GM19043 (cell line): ENCODE measurements around the gene UBLCP1.
"Not testable (repeated sequence)": the region's sequence is repeated elsewhere in the genome, so short reads cannot be mapped to it uniquely, and the experiment has no call there.

ENCODE experiments used
- ATAC-seq: cut with Tn5 transposase; IDR thresholded peaks from one replicate; pipeline ENCODE4 v1.9.1; 2021; ENCODE audit warnings: low read depth; ENCODE audit not compliant: unreplicated experiment

UBLCP1 gene, protein sequence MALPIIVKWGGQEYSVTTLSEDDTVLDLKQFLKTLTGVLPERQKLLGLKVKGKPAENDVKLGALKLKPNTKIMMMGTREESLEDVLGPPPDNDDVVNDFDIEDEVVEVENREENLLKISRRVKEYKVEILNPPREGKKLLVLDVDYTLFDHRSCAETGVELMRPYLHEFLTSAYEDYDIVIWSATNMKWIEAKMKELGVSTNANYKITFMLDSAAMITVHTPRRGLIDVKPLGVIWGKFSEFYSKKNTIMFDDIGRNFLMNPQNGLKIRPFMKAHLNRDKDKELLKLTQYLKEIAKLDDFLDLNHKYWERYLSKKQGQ

GRCh38 chr5:159262859-159263568 lies at the start of gene UBLCP1:
UBLCP1 (plus strand) TSS chr5:159263290; CDS start chr5:159268916, 5,626 bp downstream.
- peak; percentile 88 for ATAC-seq

DNA sequence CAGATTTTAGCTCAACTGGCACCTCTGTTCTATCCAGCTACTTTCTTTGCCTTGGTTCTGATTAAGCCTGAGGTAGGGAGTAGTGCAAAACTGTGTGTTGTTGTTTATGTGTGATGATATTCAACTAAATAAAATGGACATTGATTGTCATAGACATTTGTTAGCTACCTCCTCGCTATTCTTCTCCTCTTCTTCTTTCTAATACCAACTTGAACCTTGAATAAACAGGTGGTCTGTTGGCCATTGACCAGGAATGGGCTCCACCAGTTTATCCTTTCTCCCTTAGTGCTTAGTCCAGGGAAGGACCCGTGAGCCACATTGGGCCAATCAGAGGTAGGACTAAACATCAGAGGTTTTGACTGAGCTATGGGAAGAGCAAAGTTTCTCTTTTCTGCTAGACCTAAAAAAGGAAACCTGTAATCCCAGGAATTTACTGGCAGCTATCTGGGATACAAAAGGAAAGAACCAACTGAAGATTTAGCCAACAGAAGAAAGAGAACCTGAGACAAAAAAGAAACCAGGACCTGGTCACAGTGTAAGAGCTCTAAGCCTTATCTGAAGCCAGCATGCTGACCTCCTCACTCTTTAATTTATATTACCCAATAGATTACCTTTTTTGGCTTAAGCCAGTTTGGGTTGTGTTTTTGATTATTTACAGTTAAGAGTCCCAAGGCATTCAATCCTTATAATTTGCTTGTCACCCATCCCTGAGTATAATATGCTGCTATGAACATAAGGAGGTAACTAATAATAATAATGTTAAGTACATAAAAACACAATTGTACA lies 48.4 kb upstream of the UBLCP1 start:
- ATAC-seq, result no peak

- ATAC-seq, result no peak
Measured at GRCh38 chr5:159215886-159216285, 47.2 kb upstream of the UBLCP1 start.

DNA sequence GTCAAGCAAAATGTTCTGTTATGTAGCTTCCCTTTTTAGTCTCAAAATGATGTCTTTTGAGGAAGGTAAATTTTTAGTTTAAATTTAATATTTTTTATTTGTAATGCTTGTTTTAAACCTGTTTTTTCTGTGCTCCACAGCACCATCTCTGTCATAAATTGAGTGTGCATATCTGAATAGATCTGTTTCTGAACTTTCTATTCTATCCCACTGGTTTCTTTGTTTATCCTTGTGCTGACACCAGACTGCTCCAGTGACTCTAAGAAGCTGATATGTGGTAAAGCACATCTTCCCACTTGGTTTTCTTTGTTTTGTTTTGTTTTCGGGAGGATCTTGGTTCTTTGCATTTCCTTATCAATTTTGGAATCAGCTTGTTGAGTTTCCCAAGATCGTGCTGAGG lies 46.6 kb upstream of the UBLCP1 start:
- ATAC-seq, result no peak

DNA sequence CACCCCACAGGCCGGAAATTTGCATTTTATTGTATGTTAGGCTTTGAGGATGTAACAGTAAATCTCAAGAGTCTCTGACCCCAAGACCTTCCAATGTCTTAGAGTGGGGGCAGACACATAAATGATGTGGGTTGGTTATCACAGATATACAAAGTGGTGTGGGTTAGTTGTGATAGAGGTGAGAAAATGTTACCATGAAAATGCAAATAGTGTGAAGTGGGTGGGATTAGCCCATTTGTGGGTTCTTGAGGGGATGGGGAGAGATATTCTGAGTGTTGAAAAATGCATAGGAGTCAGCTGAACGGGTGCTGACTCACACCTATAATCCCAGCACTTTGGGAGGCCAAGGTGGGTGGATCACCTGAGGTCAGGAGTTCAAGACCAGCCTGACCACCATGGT lies 45.9 kb upstream of the UBLCP1 start:
- no peak for ATAC-seq

GRCh38 chr5:159218595-159219023 lies 44.5 kb upstream of the UBLCP1 start:
- ATAC-seq, result no peak

- no peak for ATAC-seq
Measured at GRCh38 chr5:159220206-159220605, 42.9 kb upstream of the UBLCP1 start.

- ATAC-seq, result no peak
Measured at GRCh38 chr5:159223469-159223868, 39.6 kb upstream of the UBLCP1 start.

DNA sequence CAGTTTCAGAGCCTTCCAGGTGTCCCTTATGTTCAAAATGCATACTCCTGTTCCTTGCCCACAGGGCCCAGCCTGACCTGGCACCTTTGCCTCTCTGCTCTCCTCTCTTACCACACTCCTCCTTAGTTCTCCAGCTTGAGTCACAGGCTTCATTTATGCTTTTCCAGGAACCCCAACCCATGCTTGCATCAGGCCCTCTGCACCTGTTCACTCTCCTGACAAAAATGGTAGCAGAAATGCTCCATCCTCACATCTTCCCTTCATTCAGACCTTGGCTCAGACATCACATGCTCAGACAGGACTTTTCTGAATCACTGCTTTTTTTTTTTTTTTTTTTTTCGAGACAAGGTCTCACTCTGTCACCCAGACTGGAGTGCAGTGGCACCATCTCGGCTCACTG lies 38.6 kb upstream of the UBLCP1 start:
- ATAC-seq, result no peak

DNA sequence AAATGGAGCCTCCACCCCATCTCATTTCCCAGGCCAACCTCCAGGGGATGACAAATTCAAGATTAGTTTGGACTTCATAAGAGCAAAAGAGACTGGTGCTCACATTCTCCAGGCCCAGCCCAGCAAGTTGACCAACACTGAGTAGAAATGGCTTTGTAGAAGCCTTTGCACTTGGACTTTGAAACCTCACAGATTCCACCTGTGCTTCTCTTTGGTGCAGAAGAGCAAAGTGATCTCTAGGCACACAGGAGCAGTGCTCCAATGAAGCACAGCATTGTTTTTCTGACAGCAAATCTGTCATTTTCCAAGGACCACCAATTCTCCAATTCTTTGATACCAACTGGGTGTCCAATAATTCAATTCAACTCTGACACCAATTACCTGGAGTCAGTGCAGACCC lies 36.6 kb upstream of the UBLCP1 start:
- no peak for ATAC-seq

- no peak for ATAC-seq
Measured at GRCh38 chr5:159227452-159227851, 35.6 kb upstream of the UBLCP1 start.

DNA sequence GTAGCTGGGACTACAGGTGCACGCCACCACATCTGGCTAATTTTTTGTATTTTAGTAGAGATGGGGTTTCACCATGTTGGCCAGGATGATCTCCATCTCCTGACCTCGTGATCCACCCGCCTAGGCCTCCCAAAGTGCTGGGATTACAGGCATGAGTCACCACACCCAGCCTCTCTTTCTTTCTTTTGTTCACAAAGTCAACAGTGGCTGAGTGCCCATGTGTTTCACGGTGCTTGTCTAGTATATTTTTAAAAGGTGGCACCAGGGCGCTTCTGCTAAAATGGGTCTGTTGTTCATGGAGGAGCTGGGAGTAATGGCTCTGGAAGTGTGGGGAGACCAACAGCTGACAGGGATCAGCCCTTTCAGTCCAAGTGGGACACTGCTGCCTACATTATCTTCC lies 35.0 kb upstream of the UBLCP1 start:
- ATAC-seq, result not testable (repeated sequence)

DNA sequence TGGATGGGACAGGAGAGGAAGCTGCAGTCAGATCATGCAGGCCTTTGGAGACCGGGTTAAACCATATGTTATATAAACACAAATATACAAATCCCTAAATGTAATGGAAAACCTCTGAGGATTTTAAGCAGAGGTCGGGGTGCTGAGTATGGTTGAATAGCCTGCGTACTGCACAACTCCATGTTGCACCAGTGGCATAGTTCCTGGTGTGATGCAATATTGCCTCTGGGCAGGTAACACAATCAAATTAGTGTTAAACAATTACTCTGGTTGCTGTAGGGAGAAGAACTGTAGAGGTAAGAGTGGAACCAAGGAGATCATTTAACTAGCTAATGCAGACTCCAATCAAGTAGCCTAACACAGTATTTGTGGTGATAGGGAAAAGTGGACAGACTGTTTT lies 32.4 kb upstream of the UBLCP1 start:
- ATAC-seq, result no peak

DNA sequence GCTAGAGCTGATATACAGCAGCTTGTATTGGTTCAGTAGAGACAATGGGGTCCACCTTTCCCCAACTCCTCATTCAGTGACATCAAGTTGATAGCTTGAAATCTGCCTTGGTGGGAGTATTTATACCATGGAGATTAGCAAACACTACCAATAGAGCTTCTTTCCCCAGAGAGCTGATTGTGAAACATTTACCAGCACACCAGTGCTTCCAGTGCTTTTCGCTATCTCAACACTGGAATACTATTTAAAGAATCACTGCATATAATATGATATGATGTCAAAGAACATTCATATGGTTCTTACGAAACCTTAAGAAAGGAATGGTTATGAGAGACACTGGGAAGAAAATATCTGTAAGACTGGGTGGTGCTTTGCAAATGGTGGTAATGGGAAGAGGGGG lies 31.9 kb upstream of the UBLCP1 start:
- no peak for ATAC-seq

GRCh38 chr5:159235871-159236520 lies 27.1 kb upstream of the UBLCP1 start:
- ATAC-seq, result not testable (repeated sequence)

GRCh38 chr5:159240301-159240870 lies 22.7 kb upstream of the UBLCP1 start:
- no peak for ATAC-seq

- ATAC-seq, result no peak
Measured at GRCh38 chr5:159241946-159242552, 21.0 kb upstream of the UBLCP1 start.

GRCh38 chr5:159242656-159243055 lies 20.4 kb upstream of the UBLCP1 start:
- ATAC-seq, result no peak

DNA sequence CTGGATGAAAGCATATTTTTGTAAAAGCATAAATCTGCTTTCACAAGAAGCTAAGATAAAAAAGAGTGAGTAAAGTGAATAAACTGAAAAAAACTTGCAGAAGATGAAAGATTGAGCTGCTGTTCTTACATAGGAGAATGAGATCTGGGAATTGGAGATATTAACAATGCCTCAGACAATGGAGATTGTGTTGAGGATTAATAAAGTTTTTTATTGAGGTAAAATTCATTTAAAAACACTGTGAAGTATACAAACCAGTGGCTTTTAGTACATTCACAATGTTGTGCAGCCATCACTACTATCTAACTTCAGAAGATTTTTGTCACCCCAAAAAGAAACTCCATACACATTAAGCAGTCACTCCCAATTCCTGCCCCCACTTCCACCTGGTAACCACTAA lies 19.7 kb upstream of the UBLCP1 start:
- no peak for ATAC-seq

DNA sequence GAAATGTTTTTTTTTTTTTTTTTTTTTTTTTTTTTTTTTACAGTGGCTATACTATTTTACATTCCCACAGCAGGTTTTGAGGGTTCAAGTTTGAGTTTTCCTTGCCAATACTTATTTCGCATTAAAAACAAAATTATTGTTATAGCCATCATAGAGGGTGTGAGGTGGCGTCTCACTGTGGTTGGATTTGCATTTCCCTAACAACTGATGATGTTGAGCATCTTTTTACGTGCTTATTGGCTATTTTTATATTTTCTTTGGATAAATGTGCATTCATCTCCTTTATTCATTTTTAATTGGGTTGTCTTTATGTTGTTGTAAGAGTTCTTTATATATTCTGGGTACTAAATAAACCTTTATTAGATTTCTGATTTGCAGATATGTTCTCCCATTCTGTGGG lies 18.9 kb upstream of the UBLCP1 start:
- ATAC-seq, result no peak
